OCI-LY3 (cell line): ENCODE measurements around the gene UTP20.

ENCODE experiments used
- H2AFZ ChIP-seq: fragments of 200-600, 300-600 bp; shearing (Covaris generic); 2 replicates; pipeline ENCODE4 v1.6.0; 2014; ENCODE audit warnings: antibody characterized with exemption, low read depth, low read length
- H3K27ac ChIP-seq: fragments of 200-600, 300-600 bp; sonication (generic); 2 replicates; pipeline ENCODE4 v1.5.1; 2014; ENCODE audit warnings: mild to moderate bottlenecking, low read length, moderate library complexity, mixed read lengths
- H3K27me3 ChIP-seq: fragments of 200-600, 300-600 bp; sonication (generic); 2 replicates; pipeline ENCODE4 v1.6.1; 2014; ENCODE audit warnings: low read depth, low read length, mixed read lengths
- H3K36me3 ChIP-seq: fragments of 200-600, 300-600 bp; sonication (generic); replicated peaks from 2 replicates; pipeline ENCODE3; 2014; ENCODE audit warnings: low read depth, low read length, mixed read lengths
- H3K4me1 ChIP-seq: fragments of 300-600, 200-600 bp; sonication (generic); 2 replicates; pipeline ENCODE4 v1.6.1; 2014; ENCODE audit warnings: low read length, mixed read lengths
- H3K4me2 ChIP-seq: fragments of 200-600, 300-600 bp; sonication (generic); 2 replicates; pipeline ENCODE4 v1.6.1; 2014; ENCODE audit warnings: low read length, mixed read lengths
- H3K4me3 ChIP-seq: fragments of 300-600, 200-600 bp; sonication (generic); 2 replicates; pipeline ENCODE4 v1.5.1; 2014; ENCODE audit warnings: antibody characterized with exemption, mild to moderate bottlenecking, low read length, moderate library complexity
- H3K79me2 ChIP-seq: fragments of 300-600, 200-600 bp; shearing (Covaris generic); 2 replicates; pipeline ENCODE4 v1.6.1; 2014; ENCODE audit warnings: mild to moderate bottlenecking, low read length, mixed read lengths
- H3K9ac ChIP-seq: fragments of 300-600, 200-600 bp; shearing (Covaris generic); 2 replicates; pipeline ENCODE4 v1.6.0; 2014; ENCODE audit warnings: mild to moderate bottlenecking, low read length, moderate library complexity
- H3K9me3 ChIP-seq: fragments of 200-600, 300-600 bp; shearing (Covaris generic); 2 replicates; pipeline ENCODE4 v1.6.1; 2014; ENCODE audit warnings: low read length, mixed read lengths; ENCODE audit not compliant: insufficient read depth
- H4K20me1 ChIP-seq: fragments of 200-600, 300-600 bp; sonication (generic); 2 replicates; pipeline ENCODE4 v1.6.1; 2016; ENCODE audit warnings: low read length, mixed read lengths; ENCODE audit not compliant: insufficient read depth
- EZH2phosphoT487 ChIP-seq: fragments of 200-600 bp; shearing (Covaris generic); IDR thresholded peaks from 2 replicates; pipeline ENCODE4 v1.6.1; 2018; ENCODE audit warnings: antibody characterized with exemption, mixed run types, low read depth
- TF ChIP-seq, protein P1 (sequence below): fragments of 200-600, 300-600 bp; sonication (generic); IDR thresholded peaks from 2 replicates; pipeline ENCODE4 v1.5.1; 2014; ENCODE audit warnings: antibody characterized with exemption, low read length, low read depth

Gene UTP20

DNA sequence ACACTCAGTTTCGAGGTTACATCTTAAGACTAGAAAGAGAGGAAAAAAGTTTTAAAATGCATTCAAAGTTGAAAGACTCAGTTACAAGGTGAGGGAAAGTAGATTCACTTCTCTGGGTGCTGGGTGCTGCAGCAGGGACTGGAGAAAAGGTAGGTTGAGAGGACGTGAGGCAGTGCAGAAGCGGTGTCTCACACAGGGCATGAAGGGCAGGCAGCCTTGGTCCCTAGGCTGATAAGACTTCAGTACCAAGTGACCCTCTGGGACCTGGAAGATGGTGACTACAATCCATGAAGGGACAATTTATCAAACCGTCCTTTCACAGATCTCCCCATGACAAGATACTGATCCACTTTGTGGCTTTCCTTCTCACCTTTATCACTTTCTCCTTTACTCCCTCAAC is 22.5 kb upstream of the UTP20 start:
- H3K36me3 ChIP-seq = no peaks in the 10 kb centered on the region
- no peaks in the 10 kb centered on the region for H3K9me3 ChIP-seq
- H3K27ac ChIP-seq = no peak overlapping the region
- H3K9ac ChIP-seq = no peak overlapping the region
- no peak overlapping the region for H3K4me3 ChIP-seq
- no peaks in the 10 kb centered on the region for H3K79me2 ChIP-seq
- H2AFZ ChIP-seq = no peak overlapping the region
- H3K27me3 ChIP-seq = peaks cover 3% of the 10 kb centered on the region; the same call in 1 of the 2 replicates
- H3K4me2 ChIP-seq = no peak overlapping the region
- no peaks in the 10 kb centered on the region for H4K20me1 ChIP-seq
- TF ChIP-seq, protein P1, sequence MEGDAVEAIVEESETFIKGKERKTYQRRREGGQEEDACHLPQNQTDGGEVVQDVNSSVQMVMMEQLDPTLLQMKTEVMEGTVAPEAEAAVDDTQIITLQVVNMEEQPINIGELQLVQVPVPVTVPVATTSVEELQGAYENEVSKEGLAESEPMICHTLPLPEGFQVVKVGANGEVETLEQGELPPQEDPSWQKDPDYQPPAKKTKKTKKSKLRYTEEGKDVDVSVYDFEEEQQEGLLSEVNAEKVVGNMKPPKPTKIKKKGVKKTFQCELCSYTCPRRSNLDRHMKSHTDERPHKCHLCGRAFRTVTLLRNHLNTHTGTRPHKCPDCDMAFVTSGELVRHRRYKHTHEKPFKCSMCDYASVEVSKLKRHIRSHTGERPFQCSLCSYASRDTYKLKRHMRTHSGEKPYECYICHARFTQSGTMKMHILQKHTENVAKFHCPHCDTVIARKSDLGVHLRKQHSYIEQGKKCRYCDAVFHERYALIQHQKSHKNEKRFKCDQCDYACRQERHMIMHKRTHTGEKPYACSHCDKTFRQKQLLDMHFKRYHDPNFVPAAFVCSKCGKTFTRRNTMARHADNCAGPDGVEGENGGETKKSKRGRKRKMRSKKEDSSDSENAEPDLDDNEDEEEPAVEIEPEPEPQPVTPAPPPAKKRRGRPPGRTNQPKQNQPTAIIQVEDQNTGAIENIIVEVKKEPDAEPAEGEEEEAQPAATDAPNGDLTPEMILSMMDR = no peak
- no peak for TF ChIP-seq EZH2phosphoT487
- H3K4me1 ChIP-seq = no peaks in the 10 kb centered on the region

DNA sequence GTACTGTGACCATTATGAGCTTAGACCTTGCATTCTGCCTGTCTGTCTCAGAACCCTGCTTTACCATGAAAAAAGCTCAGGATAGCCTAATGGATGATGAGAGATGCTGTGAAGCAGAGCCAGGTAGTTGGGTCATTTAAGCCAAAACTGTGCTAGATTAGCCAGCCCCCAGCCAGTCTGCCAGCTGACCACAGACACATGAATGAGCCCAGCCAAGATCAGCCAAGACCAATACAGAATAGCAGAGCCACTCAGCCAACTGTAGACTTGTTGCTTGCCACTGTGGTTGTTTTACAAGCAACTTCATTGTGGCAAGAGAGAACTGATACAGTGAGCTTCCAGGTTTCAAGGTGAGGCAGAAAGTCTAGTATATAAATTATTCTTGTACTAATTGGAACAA is 12.8 kb upstream of the UTP20 start:
- H3K27me3 ChIP-seq = peaks cover 29% of the 10 kb centered on the region; the same call in 1 of the 2 replicates
- TF ChIP-seq, protein P1 = no peak
- no peak for TF ChIP-seq EZH2phosphoT487
- H3K79me2 ChIP-seq = no peaks in the 10 kb centered on the region

DNA sequence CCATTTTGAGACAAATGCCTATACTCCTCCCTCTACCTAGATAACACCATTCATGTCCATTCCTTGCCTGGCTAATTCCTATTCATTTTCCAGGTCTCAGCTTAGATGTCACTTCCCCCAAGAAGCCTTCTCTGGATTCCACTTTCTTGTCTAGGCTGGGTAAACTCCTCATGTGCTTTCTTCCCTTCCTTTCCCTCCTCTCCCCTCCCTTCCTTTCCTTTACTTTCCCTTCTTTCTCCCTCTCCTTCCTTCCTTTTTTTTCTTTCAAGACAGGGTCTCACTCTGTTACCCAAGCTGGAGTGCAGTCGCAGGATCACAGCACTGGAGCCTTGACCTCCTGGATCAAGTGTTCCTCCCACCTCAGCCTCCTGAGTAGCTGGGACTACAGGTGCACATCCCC is 3.5 kb upstream of the UTP20 start:
- Histone ChIP-seq H3K4me1 (peaks cover 6% of the 10 kb centered on the region; the same call in 1 of the 2 replicates), H4K20me1 (no peaks in the 10 kb centered on the region), H2AFZ (no peak overlapping the region), H3K9ac (no peak overlapping the region), H3K4me2 (no peak overlapping the region), H3K27me3 (peaks cover 14% of the 10 kb centered on the region; the same call in 1 of the 2 replicates), H3K4me3 (no peak overlapping the region), H3K79me2 (peaks cover 15% of the 10 kb centered on the region), H3K9me3 (no peaks in the 10 kb centered on the region), H3K27ac (no peak overlapping the region), H3K36me3 (no peaks in the 10 kb centered on the region)
- TF ChIP-seq, protein P1 = no peak
- no peak for TF ChIP-seq EZH2phosphoT487

More for the DNA sequence above, 12.8 kb upstream of the UTP20 start:
- no peak overlapping the region for H3K27ac ChIP-seq
- no peak overlapping the region for H2AFZ ChIP-seq
- no peaks in the 10 kb centered on the region for H4K20me1 ChIP-seq
- H3K4me3 ChIP-seq = no peak overlapping the region
- no peak overlapping the region for H3K4me2 ChIP-seq
- no peaks in the 10 kb centered on the region for H3K9me3 ChIP-seq
- H3K9ac ChIP-seq = no peak overlapping the region
- H3K36me3 ChIP-seq = no peaks in the 10 kb centered on the region
- no peaks in the 10 kb centered on the region for H3K4me1 ChIP-seq

DNA sequence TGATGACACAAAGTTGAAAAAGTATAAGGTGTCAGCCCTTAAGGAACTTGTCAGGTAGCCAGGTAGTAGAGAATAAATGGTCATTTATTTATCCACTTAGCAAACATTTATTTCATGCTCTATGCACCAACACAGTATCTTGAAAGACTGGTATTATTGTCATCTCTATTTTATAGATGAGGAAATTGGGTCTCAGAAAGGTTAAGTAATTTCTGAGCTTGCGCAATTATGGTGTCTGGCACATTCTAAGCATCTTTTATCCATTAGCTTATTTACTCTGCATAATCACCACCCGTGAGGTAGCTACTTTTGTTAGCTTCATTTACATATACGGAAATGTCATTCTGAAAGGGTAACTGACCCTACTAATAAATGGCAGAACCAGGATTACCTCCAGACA is 2.5 kb upstream of the UTP20 start:
- H2AFZ ChIP-seq = no peak overlapping the region
- no peak overlapping the region for H3K27ac ChIP-seq
- H3K79me2 ChIP-seq = peaks cover 15% of the 10 kb centered on the region
- TF ChIP-seq EZH2phosphoT487 = no peak
- TF ChIP-seq, protein P1 = no peak
- no peaks in the 10 kb centered on the region for H4K20me1 ChIP-seq
- H3K9me3 ChIP-seq = no peaks in the 10 kb centered on the region
- H3K4me2 ChIP-seq = no peak overlapping the region
- H3K27me3 ChIP-seq = peaks cover 14% of the 10 kb centered on the region; the same call in 1 of the 2 replicates
- H3K4me1 ChIP-seq = peaks cover 6% of the 10 kb centered on the region; the same call in 1 of the 2 replicates
- H3K9ac ChIP-seq = no peak overlapping the region
- peaks cover 3% of the 10 kb centered on the region for H3K36me3 ChIP-seq
- no peak overlapping the region for H3K4me3 ChIP-seq
